Measurements from ENCODE around the gene RAB8B. TPM values are rescaled to one million over a fixed set of nuclear protein-coding genes. Genes with fewer than 3 reads are reported as not detected.
A peak's percentile ranks its signal among the peaks of the same experiment; 100 is the strongest.

RAB8B gene
- polyA plus RNA-seq, 3 donors, result 22.0 to 77.3 (median 58.9) TPM

DNA sequence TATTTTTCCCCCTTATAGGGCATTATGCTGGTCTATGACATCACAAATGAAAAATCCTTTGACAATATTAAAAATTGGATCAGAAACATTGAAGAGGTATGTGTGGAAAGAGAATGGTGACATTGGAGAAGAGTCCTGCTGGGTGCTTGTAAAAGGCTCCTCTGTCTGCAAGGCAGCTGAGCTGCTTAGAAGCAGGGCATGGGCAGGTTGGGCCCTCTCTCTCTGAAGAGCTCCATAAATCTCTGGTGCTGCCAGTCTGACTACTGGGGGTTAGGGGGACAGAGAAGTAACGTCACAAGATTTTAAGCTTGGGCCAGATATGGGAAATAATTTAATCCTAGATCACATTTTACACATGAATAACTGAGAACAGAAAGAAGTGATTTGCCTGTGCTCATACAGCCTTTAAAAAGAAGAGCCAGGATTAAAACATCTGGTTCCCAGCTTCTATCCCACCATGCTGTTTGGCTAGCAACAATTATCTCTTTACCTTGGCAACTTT is 66.1 kb downstream of the RAB8B start:
- H3K27ac ChIP-seq (ENCODE audit: low read depth in 1 of 2, low read length in 2 of 2), result peak overlapping the region in 1 of 2 donors; percentile 31
- peaks cover 69 to 92% of the 10 kb centered on the region in 2 donors for H3K36me3 ChIP-seq (replicated peaks in 1 of 2; ENCODE audit: control insufficient read depth in 1 of 2, insufficient read depth in 2 of 2, low read length in 2 of 2)
- H3K27ac Mint-ChIP-seq, result peak overlapping the region in 2 of 7 donors; percentile 43 to 59
- TF ChIP-seq CTCF (IDR thresholded peaks at IDR 0.05), result no peak
- peaks cover 71 to 86% of the 10 kb centered on the region in 2 donors for H3K36me3 Mint-ChIP-seq
- H3K4me3 ChIP-seq (replicated peaks in 1 of 3; ENCODE audit: low read depth in 2 of 3, low read length in 3 of 3), result no peak overlapping the region
- H3K9me3 Mint-ChIP-seq, result peaks cover 0 to 4% (median 0%) of the 10 kb centered on the region in 7 donors
- H4K20me1 ChIP-seq (ENCODE audit: insufficient read depth, low read length), result peaks cover 65% of the 10 kb centered on the region
- H3K4me2 ChIP-seq (replicated peaks; ENCODE audit: extremely low read depth, low read length, poor library complexity, severe bottlenecking), result no peak overlapping the region
- no peaks in the 10 kb centered on the region for H3K4me1 ChIP-seq (ENCODE audit: control insufficient read depth in 1 of 2, insufficient read depth in 2 of 2, low read length in 2 of 2)
- peaks cover 22% of the 10 kb centered on the region for H3K79me2 ChIP-seq (ENCODE audit: insufficient read depth, low read length)
- no peaks in the 10 kb centered on the region for H3K4me1 Mint-ChIP-seq
- H3K4me3 Mint-ChIP-seq, result no peak overlapping the region
- DNase-seq, result no peak
- no peaks in the 10 kb centered on the region for H3K27me3 ChIP-seq (ENCODE audit: control insufficient read depth in 2 of 2, insufficient read depth in 2 of 2, low read length in 2 of 2)
- no peak overlapping the region for H2AFZ ChIP-seq (ENCODE audit: insufficient read depth, low read depth, low read length, poor library complexity, severe bottlenecking)
- no peaks in the 10 kb centered on the region for H3K9me3 ChIP-seq (replicated peaks in 1 of 2; ENCODE audit: control insufficient read depth in 1 of 2, insufficient read depth in 1 of 2, low read length in 2 of 2)
- H3K9ac ChIP-seq (ENCODE audit: insufficient read depth, low read length, poor library complexity, severe bottlenecking), result no peak overlapping the region
- H3K27me3 Mint-ChIP-seq (ENCODE audit: low read depth in 3 of 3), result peaks cover 0 to 1% (median 0%) of the 10 kb centered on the region in 3 donors
- intact Hi-C loops (cut with micrococcal nuclease), result no loop called here
- no CpG with 5 or more reads among the region's 1 CpG for WGBS (ENCODE audit: insufficient coverage)

- 100% methylated on average over 4 of the region's 5 CpGs for WGBS (ENCODE audit: insufficient coverage)
- peak overlapping the region in 1 of 7 donors; percentile 25 for H3K27ac Mint-ChIP-seq
Observed at GRCh38 chr15:63256433-63257274, 67.2 kb downstream of the RAB8B start.

More at GRCh38 chr15:63256433-63257274, 67.2 kb downstream of the RAB8B start:
- Histone ChIP-seq H3K4me3 (replicated peaks in 1 of 3; ENCODE audit: low read depth in 2 of 3, low read length in 3 of 3) (no peak overlapping the region), H4K20me1 (ENCODE audit: insufficient read depth, low read length) (peaks cover 57% of the 10 kb centered on the region), H2AFZ (ENCODE audit: insufficient read depth, low read depth, low read length, poor library complexity, severe bottlenecking) (no peak overlapping the region), H3K27me3 (ENCODE audit: control insufficient read depth in 2 of 2, insufficient read depth in 2 of 2, low read length in 2 of 2) (no peaks in the 10 kb centered on the region), H3K4me2 (replicated peaks; ENCODE audit: extremely low read depth, low read length, poor library complexity, severe bottlenecking) (no peak overlapping the region), H3K4me1 (ENCODE audit: control insufficient read depth in 1 of 2, insufficient read depth in 2 of 2, low read length in 2 of 2) (no peaks in the 10 kb centered on the region), H3K36me3 (replicated peaks in 1 of 2; ENCODE audit: control insufficient read depth in 1 of 2, insufficient read depth in 2 of 2, low read length in 2 of 2) (peaks cover 69 to 92% of the 10 kb centered on the region in 2 donors), H3K9me3 (replicated peaks in 1 of 2; ENCODE audit: control insufficient read depth in 1 of 2, insufficient read depth in 1 of 2, low read length in 2 of 2) (no peaks in the 10 kb centered on the region), H3K27ac (ENCODE audit: low read depth in 1 of 2, low read length in 2 of 2) (no peak overlapping the region), H3K79me2 (ENCODE audit: insufficient read depth, low read length) (peaks cover 14% of the 10 kb centered on the region), H3K9ac (ENCODE audit: insufficient read depth, low read length, poor library complexity, severe bottlenecking) (no peak overlapping the region)
- Mint-ChIP-seq H3K36me3 (peaks cover 70 to 85% of the 10 kb centered on the region in 2 donors), H3K9me3 (peaks cover 0 to 4% (median 0%) of the 10 kb centered on the region in 7 donors), H3K4me3 (no peak overlapping the region), H3K27me3 (ENCODE audit: low read depth in 3 of 3) (peaks cover 0 to 1% (median 0%) of the 10 kb centered on the region in 3 donors), H3K4me1 (peaks cover 5% of the 10 kb centered on the region)
- DNase-seq, result no peak
- intact Hi-C loops (cut with micrococcal nuclease), result no loop called here
- no peak for TF ChIP-seq CTCF (IDR thresholded peaks at IDR 0.05)
